IMR-90 (cell line): ENCODE results near the gene C6orf15. TPM values are rescaled to one million over a fixed set of nuclear protein-coding genes. Genes with fewer than 3 reads are reported as not detected.
A peak's percentile ranks its signal among the peaks of the same experiment; 100 is the strongest.

ENCODE experiments used
- ATAC-seq: fragments of 200-7000 bp; cut with Tn5 transposase; 2 replicates; pipeline ENCODE4 v1.9.1; 2020; ENCODE audit warnings: low read depth, mild to moderate bottlenecking, moderate library complexity
- BruUV-seq: library from RNA; stranded (reverse); fragments of 400-500 nt; replicated peaks from 2 replicates; lab custom pipeline; 2021; lab: Mats Ljungman, UMichigan
- CTCF ChIA-PET: fragments of 300-600 bp; formaldehyde crosslinking; extraction: SDS; loops from one replicate; lab custom pipeline; 2021; ENCODE audit warnings: antibody characterized with exemption; lab: Yijun Ruan, JAX
- POLR2A ChIA-PET: fragments of 300-600 bp; sonication (Branson Sonifier 250); formaldehyde crosslinking; loops from one replicate; lab custom pipeline; 2022; ENCODE audit warnings: antibody characterized with exemption; ENCODE audit not compliant: unreplicated experiment; lab: Charles Lee
- DNase-seq: peaks from one replicate; pipeline ENCODE4 v3.0.0; 2013
- H2AFZ ChIP-seq: replicated peaks from 2 replicates; pipeline ENCODE3; 2013; ENCODE audit warnings: low read length, mild to moderate bottlenecking; ENCODE audit not compliant: poor library complexity
- H2AK5ac ChIP-seq: 2 replicates; pipeline ENCODE4 v1.6.1; 2013; ENCODE audit warnings: low read depth, low read length, inconsistent platforms
- H2AK9ac ChIP-seq: replicated peaks from 2 replicates; pipeline ENCODE3; 2013; ENCODE audit warnings: mild to moderate bottlenecking, low read depth, low read length, moderate library complexity; ENCODE audit not compliant: poor library complexity
- H2BK120ac ChIP-seq: 2 replicates; pipeline ENCODE4 v1.6.1; 2013; ENCODE audit warnings: low read depth, low read length, inconsistent platforms
- H2BK15ac ChIP-seq: 3 replicates; pipeline ENCODE4 v1.6.1; 2013; ENCODE audit warnings: low read depth, low read length, inconsistent platforms
- H2BK20ac ChIP-seq: 2 replicates; pipeline ENCODE4 v1.6.1; 2013; ENCODE audit warnings: low read depth, mild to moderate bottlenecking, inconsistent platforms, low read length, moderate library complexity
- H2BK5ac ChIP-seq: 2 replicates; pipeline ENCODE4 v1.6.1; 2013; ENCODE audit warnings: mild to moderate bottlenecking, low read depth, low read length, inconsistent platforms; ENCODE audit not compliant: poor library complexity, severe bottlenecking
- H3K14ac ChIP-seq: replicated peaks from 2 replicates; pipeline ENCODE4 v1.6.1; 2013; ENCODE audit warnings: low read depth, low read length, inconsistent platforms
- H3K18ac ChIP-seq: 2 replicates; pipeline ENCODE4 v1.6.1; 2013; ENCODE audit warnings: low read depth, low read length, control low read depth
- H3K23ac ChIP-seq: 2 replicates; pipeline ENCODE4 v1.6.1; 2013; ENCODE audit warnings: low read depth, low read length, inconsistent platforms
- H3K27ac ChIP-seq: 2 replicates; pipeline ENCODE4 v1.5.1; 2013; ENCODE audit warnings: mild to moderate bottlenecking, control low read depth, low read length; ENCODE audit not compliant: insufficient read depth
- H3K27me3 ChIP-seq: 2 replicates; pipeline ENCODE4 v1.6.1; 2013; ENCODE audit warnings: low read length; ENCODE audit not compliant: control insufficient read depth, insufficient read depth
- H3K36me3 ChIP-seq: 2 replicates; pipeline ENCODE4 v1.6.1; 2013; ENCODE audit warnings: low read length, mixed read lengths; ENCODE audit not compliant: control insufficient read depth, insufficient read depth
- H3K4ac ChIP-seq: 2 replicates; pipeline ENCODE4 v1.6.1; 2013; ENCODE audit warnings: low read depth, low read length, inconsistent platforms
- H3K4me1 ChIP-seq: 2 replicates; pipeline ENCODE4 v1.6.1; 2013; ENCODE audit warnings: low read length, mixed read lengths; ENCODE audit not compliant: control insufficient read depth, insufficient read depth
- H3K4me2 ChIP-seq: 2 replicates; pipeline ENCODE4 v1.6.1; 2013; ENCODE audit warnings: low read depth, mild to moderate bottlenecking, control low read depth, low read length, moderate library complexity
- H3K4me3 ChIP-seq: 2 replicates; pipeline ENCODE4 v1.5.1; 2013; ENCODE audit warnings: low read depth, mild to moderate bottlenecking, control low read depth, low read length, moderate library complexity; ENCODE audit not compliant: insufficient read depth
- H3K56ac ChIP-seq: 2 replicates; pipeline ENCODE4 v1.6.1; 2013; ENCODE audit warnings: low read length, inconsistent platforms; ENCODE audit not compliant: insufficient read depth; ENCODE audit errors: extremely low read depth
- H3K79me1 ChIP-seq, 2 experiments: 2 replicates each; pipeline ENCODE4 v1.6.1; 2013; ENCODE audit warnings: low read length in 2 of 2, inconsistent platforms in 1 of 2, low read depth in 1 of 2
- H3K9ac ChIP-seq: 2 replicates; pipeline ENCODE4 v1.6.1; 2013; ENCODE audit warnings: low read depth, low read length, control low read depth
- H3K9me1 ChIP-seq: 2 replicates; pipeline ENCODE4 v1.6.1; 2013; ENCODE audit warnings: low read length, inconsistent platforms; ENCODE audit not compliant: insufficient read depth
- H3K9me3 ChIP-seq: 2 replicates; pipeline ENCODE4 v1.6.1; 2013; ENCODE audit warnings: low read length; ENCODE audit not compliant: control insufficient read depth, insufficient read depth
- H4K20me1 ChIP-seq: 2 replicates; pipeline ENCODE4 v1.6.1; 2013; ENCODE audit warnings: low read length, inconsistent platforms; ENCODE audit not compliant: insufficient read depth
- H4K5ac ChIP-seq: 2 replicates; pipeline ENCODE4 v1.6.1; 2013; ENCODE audit warnings: mild to moderate bottlenecking, low read depth, low read length, control low read depth
- H4K8ac ChIP-seq, 2 experiments: 2 replicates each; pipeline ENCODE4 v1.6.1; 2013; ENCODE audit warnings: low read depth in 2 of 2, low read length in 2 of 2, control low read depth in 1 of 2, inconsistent platforms in 1 of 2
- H4K91ac ChIP-seq: 2 replicates; pipeline ENCODE4 v1.6.1; 2013; ENCODE audit warnings: low read depth, low read length, inconsistent platforms; ENCODE audit not compliant: insufficient read depth
- BHLHE40 ChIP-seq: fragments of 150-350 bp; IDR thresholded peaks from 2 replicates; pipeline ENCODE4 v1.6.1; 2016; ENCODE audit warnings: mild to moderate bottlenecking, low read depth, low read length
- CEBPB ChIP-seq: IDR thresholded peaks from 2 replicates; pipeline ENCODE4 v1.6.1; 2012; ENCODE audit warnings: low read depth, low read length, improper control_type of control experiment
- RAD21 ChIP-seq: IDR thresholded peaks from 2 replicates; pipeline ENCODE4 v1.6.1; 2012; ENCODE audit warnings: low read length, improper control_type of control experiment
- WGBS, 2 experiments: methylation state at CpG; one replicate each; pipeline versions ENCODE4 v1.1.5 to v1.1.7; 2013; ENCODE audit warnings: missing lambda C conversion rate in 2 of 2; ENCODE audit not compliant: insufficient read length in 1 of 2; ENCODE audit errors: extremely low coverage in 2 of 2; 5-methylcytosine and 5-hydroxymethylcytosine counted together
- dilution Hi-C: fragments of 300-500 bp; cut with HindIII; formaldehyde crosslinking; loops from one replicate; pipeline ENCODE4 v1.14.3; 2018; ENCODE audit warnings: low sequenced_read_pairs; ENCODE audit not compliant: unreplicated experiment
- in situ Hi-C: fragments of 300-500 bp; cut with MboI; formaldehyde crosslinking; loops from 3 replicates; pipeline ENCODE4 v1.14.3; 2019; ENCODE audit warnings: low sequenced_read_pairs, inconsistent platforms, mixed read lengths
- intact Hi-C: fragments of 100-400 bp; cut with micrococcal nuclease; formaldehyde crosslinking; loops from 2 replicates; pipeline ENCODE4 v1.10.0; 2022
- polyA plus RNA-seq, 3 experiments: library from polyadenylated mRNA; depleted of rRNA; stranded (reverse); fragments of >200 nt; gene quantifications; 2 replicates each; pipeline ENCODE4 v1.2.3, GENCODE V29; 2012; ENCODE audit warnings: low replicate concordance in 1 of 3
- total RNA-seq: library from RNA; depleted of rRNA; stranded (reverse); fragments of >200 nt; gene quantifications from 2 replicates; pipeline ENCODE4 v1.2.3, GENCODE V29; 2012

Gene C6orf15
- total and polyA plus RNA-seq, 2 of the 4 experiments (the other 2 are of a cell fraction), result not detected

GRCh38 chr6:31125586-31126363 is 13.4 kb upstream of the C6orf15 start:
- Histone ChIP-seq H3K18ac (no peak overlapping the region), H2BK15ac (no peak overlapping the region), H2AFZ (peak overlapping the region; percentile 19), H2BK20ac (no peak overlapping the region), H3K4me1 (peaks cover 2% of the 10 kb centered on the region; the same call in 1 of the 2 replicates), H2BK5ac (no peak overlapping the region), H3K27ac (no peak overlapping the region), H3K9me1 (no peaks in the 10 kb centered on the region), H3K4ac (no peak overlapping the region), H3K79me1 (no peaks in the 10 kb centered on the region), H4K8ac (no peak overlapping the region), H3K27me3 (peaks cover 11% of the 10 kb centered on the region), H3K4me3 (no peak overlapping the region), H2AK5ac (no peak overlapping the region), H3K4me2 (no peak overlapping the region), H2AK9ac (peak overlapping the region; percentile 42), H2BK120ac (no peak overlapping the region), H3K14ac (no peak overlapping the region), H3K9me3 (no peaks in the 10 kb centered on the region), H3K36me3 (no peaks in the 10 kb centered on the region), H4K91ac (no peak overlapping the region), H3K56ac (no peak overlapping the region), H3K23ac (no peak overlapping the region), H4K5ac (no peak overlapping the region), H3K9ac (no peak overlapping the region), H4K20me1 (no peaks in the 10 kb centered on the region; the same call in 1 of the 2 replicates)
- dilution Hi-C loops (no loop called here), intact Hi-C loops (no loop called here), in situ Hi-C loops (no loop called here)
- TF ChIP-seq CEBPB, result peak; percentile 57; the same call in 1 of the 2 replicates
- TF ChIP-seq BHLHE40, result peak; percentile 76; the same call in 1 of the 2 replicates
- no peak for TF ChIP-seq RAD21
- CTCF ChIA-PET, result no interaction called here
- POLR2A ChIA-PET, result no interaction called here
- DNase-seq (peak; percentile 48), ATAC-seq (peak; percentile 30; the same call in 1 of the 2 replicates)
- no TSS peak for BruUV-seq
- 61% methylated on average over 5 of the region's 12 CpGs; no CpG with 5 or more reads in 1 of the 2 experiments for WGBS, 2 experiments
